HG03469 (cell line): Measurements from ENCODE around the gene RSBN1.
"Not testable (repeated sequence)": the region's sequence is repeated elsewhere in the genome, so short reads cannot be mapped to it uniquely, and the experiment has no call there.

Source experiments
- ATAC-seq: cut with Tn5 transposase; IDR thresholded peaks from one replicate; pipeline ENCODE4 v1.9.1; 2021; ENCODE audit warnings: mild to moderate bottlenecking, moderate library complexity, moderate number of reproducible peaks; ENCODE audit not compliant: unreplicated experiment

RSBN1 gene

DNA sequence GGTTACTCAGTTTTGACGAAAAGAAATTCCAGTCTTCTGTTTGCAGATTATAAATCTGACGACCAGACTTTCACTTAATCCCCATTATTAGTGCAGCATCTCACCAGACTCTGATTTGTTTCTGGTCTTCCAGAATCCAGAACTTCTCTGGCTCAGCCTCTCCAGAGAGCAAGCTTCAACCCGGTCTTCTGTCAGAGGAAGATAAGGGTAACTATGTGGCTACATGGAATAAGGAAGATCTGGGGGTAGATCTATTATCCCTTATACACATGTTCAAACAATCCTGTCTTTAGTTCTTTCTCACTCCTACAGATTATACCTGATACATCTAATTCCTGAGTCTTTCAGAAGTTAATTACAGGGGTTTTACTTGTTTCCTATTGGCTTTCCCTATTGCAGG, 62.9 kb downstream of the RSBN1 start:
- no peak for ATAC-seq

DNA sequence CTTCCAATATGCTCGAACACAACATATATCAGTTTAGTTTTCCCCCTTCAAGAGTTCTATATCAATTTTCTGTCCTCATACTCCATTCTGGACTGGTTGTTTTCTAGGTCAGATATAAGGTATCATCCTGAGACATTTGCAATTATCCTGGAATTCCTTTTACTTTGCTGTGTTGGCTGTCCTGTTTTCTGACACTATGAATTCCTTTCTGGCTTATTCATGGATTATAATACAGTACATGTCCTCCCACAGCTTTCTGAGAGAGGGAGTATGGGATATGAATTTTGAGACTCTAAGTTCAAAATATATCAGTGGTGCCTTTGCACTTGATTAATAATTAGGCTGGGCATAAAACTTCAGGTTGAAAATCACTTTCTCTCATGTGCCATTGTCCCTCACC, 64.9 kb downstream of the RSBN1 start:
- no peak for ATAC-seq

DNA sequence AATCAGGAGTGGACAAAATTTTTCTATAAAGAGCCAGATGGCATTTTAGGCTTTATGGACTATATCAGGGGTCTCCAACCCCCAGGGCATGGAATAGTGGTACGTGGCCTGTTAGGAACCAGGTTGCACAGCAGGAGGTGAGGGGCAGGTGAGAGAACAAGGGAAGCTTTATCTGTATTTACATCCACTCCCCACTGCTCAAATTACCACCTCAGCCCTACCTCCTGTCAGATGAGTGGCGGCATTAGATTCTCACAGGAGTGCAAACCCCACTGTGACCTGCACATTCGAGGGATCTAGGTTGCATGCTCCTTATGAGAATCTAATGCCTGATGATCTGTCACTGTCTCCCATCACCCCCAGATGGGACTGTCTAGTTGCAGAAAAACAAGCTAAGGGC, 66.9 kb downstream of the RSBN1 start:
- no peak for ATAC-seq

GRCh38 chr1:113744114-113744513, 68.2 kb downstream of the RSBN1 start:
- ATAC-seq = no peak

DNA sequence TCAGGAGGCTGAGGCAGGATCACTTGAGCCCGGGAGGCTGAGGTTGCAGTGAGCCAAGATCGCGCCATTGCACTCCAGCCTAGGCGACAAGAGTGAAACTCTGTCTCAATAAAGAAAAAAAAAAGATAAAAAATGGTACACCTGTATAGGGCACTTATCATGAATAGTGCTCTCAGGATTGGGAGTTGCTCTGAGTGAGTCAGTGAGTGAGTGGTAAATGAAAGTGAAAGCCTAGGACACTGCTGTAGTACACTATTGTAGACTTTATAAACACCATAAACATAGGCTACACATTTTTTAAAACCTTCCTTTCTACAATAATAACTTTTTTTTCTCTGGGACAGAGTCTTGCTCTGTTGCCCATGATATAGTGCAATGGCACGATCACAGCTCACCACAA, 69.8 kb downstream of the RSBN1 start:
- no peak for ATAC-seq

- no peak for ATAC-seq
Measured at GRCh38 chr1:113734357-113735055, 77.8 kb downstream of the RSBN1 start.

DNA sequence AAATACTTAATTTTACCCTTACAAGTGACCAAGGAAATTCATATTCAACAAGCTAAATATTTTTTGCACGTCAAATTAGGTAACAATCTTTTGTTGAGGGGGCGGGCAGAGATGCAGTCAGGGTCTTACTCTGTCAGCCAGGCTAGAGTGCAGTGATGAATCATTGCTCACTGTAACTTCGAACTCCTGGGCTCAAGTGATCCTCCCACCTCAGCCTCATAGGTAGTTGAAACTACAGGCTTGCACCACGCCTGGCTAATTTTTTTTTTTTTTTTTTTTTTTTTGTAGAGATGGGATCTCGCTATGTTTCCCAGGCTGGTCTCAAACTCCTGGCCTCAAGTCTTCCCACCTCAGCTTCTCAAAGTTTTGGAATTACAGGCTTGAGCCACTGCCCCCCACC, 79.5 kb downstream of the RSBN1 start:
- no peak for ATAC-seq

- no peak for ATAC-seq
Measured at GRCh38 chr1:113721010-113721409, 91.3 kb downstream of the RSBN1 start.

- not testable (repeated sequence) for ATAC-seq
Measured at GRCh38 chr1:113718621-113719020, 93.7 kb downstream of the RSBN1 start.

GRCh38 chr1:113717506-113717905, 94.8 kb downstream of the RSBN1 start:
- ATAC-seq = not testable (repeated sequence)

- no peak for ATAC-seq
Measured at GRCh38 chr1:113714606-113715269, 97.5 kb downstream of the RSBN1 start.
